Measurements from ENCODE around the gene SYT1. TPM values are rescaled to one million over a fixed set of nuclear protein-coding genes. Genes with fewer than 3 reads are reported as not detected.

Gene SYT1
- total RNA-seq, 2 experiments from 2014 or later: not detected

- CTCF ChIA-PET (ENCODE audit: unreplicated experiment): no interaction called here
- BruUV-seq (replicated peaks): no TSS peak
Measured at GRCh38 chr12:79374545-79374944, 510.0 kb downstream of the SYT1 start.

DNA sequence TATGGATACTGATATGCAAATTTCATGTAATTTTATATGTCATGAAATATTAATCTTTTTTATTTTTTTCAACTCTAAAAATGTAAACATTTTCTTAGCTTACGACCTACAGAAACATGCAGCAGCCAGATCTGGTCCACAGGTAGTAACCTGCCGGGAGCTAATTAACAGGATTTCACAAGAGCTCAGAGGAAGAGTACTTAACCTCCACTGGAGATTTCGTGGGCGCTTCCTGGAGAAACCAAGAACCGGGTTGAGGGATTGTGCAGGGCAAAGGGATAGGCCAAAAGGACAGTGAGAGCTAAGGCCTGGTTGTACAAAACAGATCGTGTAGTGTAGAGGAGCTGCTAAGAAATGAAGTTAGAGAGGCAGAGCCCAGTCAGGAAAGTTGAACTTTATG, 510.5 kb downstream of the SYT1 start:
- Histone ChIP-seq H3K4me1 (ENCODE audit: insufficient read depth, low read length, poor library complexity, severe bottlenecking) (no peaks in the 10 kb centered on the region), H3K36me3 (ENCODE audit: insufficient read depth, low read length) (no peaks in the 10 kb centered on the region), H3K27ac (ENCODE audit: low read depth, low read length, poor library complexity, severe bottlenecking) (no peak overlapping the region), H3K9me2 (ENCODE audit: insufficient read depth, low read length) (no peaks in the 10 kb centered on the region), H4K20me1 (ENCODE audit: insufficient read depth, low read length) (no peaks in the 10 kb centered on the region), H2AFZ (ENCODE audit: low read length) (no peak overlapping the region), H3K4me2 (ENCODE audit: low read length) (no peak overlapping the region), H3K9me3 (ENCODE audit: low read length) (no peaks in the 10 kb centered on the region), H3K4me3 (ENCODE audit: low read depth, low read length, poor library complexity, severe bottlenecking) (no peak overlapping the region), H3K79me2 (ENCODE audit: insufficient read depth, low read depth, low read length) (no peaks in the 10 kb centered on the region)
- CTCF ChIA-PET (ENCODE audit: unreplicated experiment): no interaction called here
- BruUV-seq (replicated peaks): no TSS peak
- intact Hi-C loops (cut with micrococcal nuclease; ENCODE audit: unreplicated experiment): no loop called here
- no peak for DNase-seq (ENCODE audit: low spot score)
- POLR2A ChIA-PET: no interaction called here
- TF ChIP-seq, protein P1, sequence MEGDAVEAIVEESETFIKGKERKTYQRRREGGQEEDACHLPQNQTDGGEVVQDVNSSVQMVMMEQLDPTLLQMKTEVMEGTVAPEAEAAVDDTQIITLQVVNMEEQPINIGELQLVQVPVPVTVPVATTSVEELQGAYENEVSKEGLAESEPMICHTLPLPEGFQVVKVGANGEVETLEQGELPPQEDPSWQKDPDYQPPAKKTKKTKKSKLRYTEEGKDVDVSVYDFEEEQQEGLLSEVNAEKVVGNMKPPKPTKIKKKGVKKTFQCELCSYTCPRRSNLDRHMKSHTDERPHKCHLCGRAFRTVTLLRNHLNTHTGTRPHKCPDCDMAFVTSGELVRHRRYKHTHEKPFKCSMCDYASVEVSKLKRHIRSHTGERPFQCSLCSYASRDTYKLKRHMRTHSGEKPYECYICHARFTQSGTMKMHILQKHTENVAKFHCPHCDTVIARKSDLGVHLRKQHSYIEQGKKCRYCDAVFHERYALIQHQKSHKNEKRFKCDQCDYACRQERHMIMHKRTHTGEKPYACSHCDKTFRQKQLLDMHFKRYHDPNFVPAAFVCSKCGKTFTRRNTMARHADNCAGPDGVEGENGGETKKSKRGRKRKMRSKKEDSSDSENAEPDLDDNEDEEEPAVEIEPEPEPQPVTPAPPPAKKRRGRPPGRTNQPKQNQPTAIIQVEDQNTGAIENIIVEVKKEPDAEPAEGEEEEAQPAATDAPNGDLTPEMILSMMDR (conservative IDR thresholded peaks at IDR 0.05; ENCODE audit: low read length): no peak
- no peak for TF ChIP-seq EZH2phosphoT487 (IDR thresholded peaks at IDR 0.05; ENCODE audit: borderline replicate concordance, low read depth, low read length)

More at GRCh38 chr12:79374545-79374944, 510.0 kb downstream of the SYT1 start:
- Histone ChIP-seq H3K9me3 (ENCODE audit: low read length) (no peaks in the 10 kb centered on the region), H3K4me2 (ENCODE audit: low read length) (no peak overlapping the region), H3K36me3 (ENCODE audit: insufficient read depth, low read length) (no peaks in the 10 kb centered on the region), H3K4me3 (ENCODE audit: low read depth, low read length, poor library complexity, severe bottlenecking) (no peak overlapping the region), H2AFZ (ENCODE audit: low read length) (no peak overlapping the region), H3K9me2 (ENCODE audit: insufficient read depth, low read length) (no peaks in the 10 kb centered on the region), H3K4me1 (ENCODE audit: insufficient read depth, low read length, poor library complexity, severe bottlenecking) (no peaks in the 10 kb centered on the region), H4K20me1 (ENCODE audit: insufficient read depth, low read length) (no peaks in the 10 kb centered on the region), H3K79me2 (ENCODE audit: insufficient read depth, low read depth, low read length) (no peaks in the 10 kb centered on the region), H3K27ac (ENCODE audit: low read depth, low read length, poor library complexity, severe bottlenecking) (no peak overlapping the region)
- POLR2A ChIA-PET: no interaction called here
- no peak for TF ChIP-seq EZH2phosphoT487 (IDR thresholded peaks at IDR 0.05; ENCODE audit: borderline replicate concordance, low read depth, low read length)
- TF ChIP-seq, protein P1 (conservative IDR thresholded peaks at IDR 0.05; ENCODE audit: low read length): no peak
- DNase-seq (ENCODE audit: low spot score): no peak
- intact Hi-C loops (cut with micrococcal nuclease; ENCODE audit: unreplicated experiment): no loop called here

DNA sequence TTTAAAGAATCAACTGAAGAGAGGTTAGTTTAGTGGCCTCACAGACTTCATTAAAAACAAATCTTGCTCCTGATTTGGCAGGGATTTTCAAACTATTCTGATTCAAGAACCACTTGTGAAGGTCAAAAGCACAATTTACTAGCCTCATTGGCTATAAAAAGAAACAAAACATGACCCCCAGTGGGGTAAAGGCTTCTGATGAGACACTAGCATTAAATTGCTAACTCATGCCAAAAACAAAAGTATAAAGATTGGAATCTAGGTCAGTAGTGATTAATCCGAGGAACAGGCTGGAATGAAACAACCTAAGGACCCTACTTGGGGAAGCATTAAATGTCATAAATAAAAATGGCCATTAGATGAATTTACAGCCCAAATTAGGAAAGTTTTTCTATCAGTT, 513.9 kb downstream of the SYT1 start:
- no peak overlapping the region for H2AFZ ChIP-seq (ENCODE audit: low read length)
- H3K4me2 ChIP-seq (ENCODE audit: low read length): no peak overlapping the region
- H3K9me3 ChIP-seq (ENCODE audit: low read length): no peaks in the 10 kb centered on the region
- ChIA-PET POLR2A (interaction anchor here (0.6 to 1.0 kb wide), 2 partner anchors 233 to 435 kb away, joined by 3 read pairs; no protein-coding TSS in a partner anchor), CTCF (ENCODE audit: unreplicated experiment) (no interaction called here)
- no peaks in the 10 kb centered on the region for H3K9me2 ChIP-seq (ENCODE audit: insufficient read depth, low read length)
- no peaks in the 10 kb centered on the region for H3K4me1 ChIP-seq (ENCODE audit: insufficient read depth, low read length, poor library complexity, severe bottlenecking)
- no peak for TF ChIP-seq EZH2phosphoT487 (IDR thresholded peaks at IDR 0.05; ENCODE audit: borderline replicate concordance, low read depth, low read length)
- TF ChIP-seq, protein P1 (conservative IDR thresholded peaks at IDR 0.05; ENCODE audit: low read length): no peak
- H3K79me2 ChIP-seq (ENCODE audit: insufficient read depth, low read depth, low read length): no peaks in the 10 kb centered on the region
- no peak overlapping the region for H3K4me3 ChIP-seq (ENCODE audit: low read depth, low read length, poor library complexity, severe bottlenecking)
- BruUV-seq (replicated peaks): no TSS peak
- H3K27ac ChIP-seq (ENCODE audit: low read depth, low read length, poor library complexity, severe bottlenecking): no peak overlapping the region
- no peaks in the 10 kb centered on the region for H3K36me3 ChIP-seq (ENCODE audit: insufficient read depth, low read length)
- intact Hi-C loops (cut with micrococcal nuclease; ENCODE audit: unreplicated experiment): no loop called here
- no peaks in the 10 kb centered on the region for H4K20me1 ChIP-seq (ENCODE audit: insufficient read depth, low read length)
- no peak for DNase-seq (ENCODE audit: low spot score)

Data from OCI-LY7 (cell line).